Activated CD8-positive, alpha-beta T cell treated with anti-CD3 and anti-CD28 coated beads for 36 hours (primary cell): ENCODE results near the gene NRROS. TPM values are rescaled to one million over a fixed set of nuclear protein-coding genes. Genes with fewer than 3 reads are reported as not detected.

Source experiments
- ATAC-seq: fragments of 200-7000 bp; cut with Tn5 transposase; one replicate; pipeline ENCODE4 v1.10.0; 2021; ENCODE audit warnings: mild to moderate bottlenecking, moderate library complexity
- CTCF ChIA-PET: fragments of 350-600 bp; sonication (Branson Sonifier 250); formaldehyde crosslinking; loops from one replicate; lab custom pipeline; 2021; ENCODE audit warnings: antibody characterized with exemption; lab: Charles Lee
- POLR2A ChIA-PET: fragments of 350-600 bp; sonication (Branson Sonifier 250); formaldehyde crosslinking; loops from one replicate; lab custom pipeline; 2021; ENCODE audit warnings: antibody characterized with exemption; lab: Charles Lee
- DNase-seq: peaks from one replicate; pipeline ENCODE4 v3.0.0-alpha.2; 2020
- H3K27ac Mint-ChIP-seq: one replicate; pipeline ENCODE4 v1.8.0; 2021; ENCODE audit warnings: mild to moderate bottlenecking, mixed read lengths
- H3K27me3 Mint-ChIP-seq: one replicate; pipeline ENCODE4 v1.8.0; 2021; ENCODE audit warnings: mixed read lengths
- H3K36me3 Mint-ChIP-seq: one replicate; pipeline ENCODE4 v1.8.0; 2021; ENCODE audit warnings: low read depth, mixed read lengths
- H3K4me1 Mint-ChIP-seq: one replicate; pipeline ENCODE4 v1.8.0; 2021; ENCODE audit warnings: low read depth, mixed read lengths
- H3K4me3 Mint-ChIP-seq: one replicate; pipeline ENCODE4 v1.8.0; 2021; ENCODE audit warnings: mild to moderate bottlenecking, moderate library complexity, mixed read lengths
- H3K9me3 Mint-ChIP-seq: one replicate; pipeline ENCODE4 v1.8.0; 2021; ENCODE audit warnings: mixed read lengths
- CTCF ChIP-seq: fragments of 200-600 bp; IDR thresholded peaks from one replicate; pipeline ENCODE4 v1.8.0; 2022; ENCODE audit warnings: antibody characterized with exemption, mild to moderate bottlenecking
- intact Hi-C: fragments of 100-400 bp; cut with micrococcal nuclease; formaldehyde crosslinking; loops from one replicate; pipeline ENCODE4 v1.10.0; 2022
- total RNA-seq, 2 experiments: library from RNA; stranded (reverse); gene quantifications; one replicate each; pipeline ENCODE4 v1.2.3, GENCODE V29; 2021

NRROS gene
- total RNA-seq, 2 experiments from 2014 or later, result 24.2 to 26.5 TPM

DNA sequence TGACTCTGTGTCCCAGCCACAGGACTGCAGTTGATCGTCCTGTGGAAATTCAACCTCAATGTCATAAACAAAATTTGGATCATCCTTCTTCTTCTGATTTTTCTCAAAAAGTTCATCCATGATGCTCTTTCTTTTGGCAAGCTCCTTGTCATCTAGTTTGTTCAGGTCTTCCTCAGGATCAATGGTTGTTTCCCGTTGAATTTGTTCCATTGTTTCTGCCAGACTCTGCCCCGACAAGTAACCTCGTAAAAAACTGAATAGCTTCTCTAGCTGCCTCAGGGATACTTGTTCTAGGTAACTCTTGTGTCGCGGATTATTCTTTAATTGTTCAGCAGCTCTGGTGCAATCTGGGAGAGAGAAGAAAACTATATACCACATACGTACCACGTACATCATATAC is 68.1 kb downstream of the NRROS start:
- ATAC-seq, result no peak
- H3K36me3 Mint-ChIP-seq, result peaks cover 4% of the 10 kb centered on the region
- H3K27me3 Mint-ChIP-seq, result no peaks in the 10 kb centered on the region
- no peak for DNase-seq
- peaks cover 12% of the 10 kb centered on the region for H3K4me1 Mint-ChIP-seq
- H3K9me3 Mint-ChIP-seq, result no peaks in the 10 kb centered on the region
- intact Hi-C loops, result no loop called here
- ChIA-PET POLR2A (interaction anchor here (0.7 to 1.2 kb wide), 3 partner anchors 14 to 73 kb away, joined by 3 to 5 read pairs (median 4); no protein-coding TSS in a partner anchor), CTCF (interaction anchor here (1.5 to 2.7 kb wide), 3 partner anchors 13 to 99 kb away, joined by 4 to 12 read pairs (median 9); no protein-coding TSS in a partner anchor)
- no peak overlapping the region for H3K27ac Mint-ChIP-seq
- no peak overlapping the region for H3K4me3 Mint-ChIP-seq
- no peak for TF ChIP-seq CTCF

GRCh38 chr3:196708467-196708866 is 69.0 kb downstream of the NRROS start:
- Mint-ChIP-seq H3K4me3 (no peak overlapping the region), H3K27ac (no peak overlapping the region), H3K27me3 (no peaks in the 10 kb centered on the region), H3K36me3 (peaks cover 8% of the 10 kb centered on the region), H3K9me3 (no peaks in the 10 kb centered on the region), H3K4me1 (peaks cover 18% of the 10 kb centered on the region)
- POLR2A ChIA-PET, result interaction anchor here (1.0 to 1.2 kb wide), 2 partner anchors 14 to 72 kb away, joined by 3 to 5 read pairs; no protein-coding TSS in a partner anchor
- intact Hi-C loops, result no loop called here
- no peak for DNase-seq
- no peak for TF ChIP-seq CTCF
- CTCF ChIA-PET, result interaction anchor here (1.5 to 2.7 kb wide), 3 partner anchors 14 to 100 kb away, joined by 4 to 12 read pairs (median 9); no protein-coding TSS in a partner anchor
- ATAC-seq, result no peak

Other genes starting within 250 kb of the NRROS start
- gene UBXN7, start 207.3 kb upstream of the NRROS start, total RNA-seq, result 10 to 100 TPM; 58.4 to 63.7 TPM
- gene RNF168, start 135.9 kb upstream of the NRROS start, total RNA-seq, result 10 to 100 TPM; 20.9 to 21.2 TPM
- gene SMCO1, start 124.3 kb upstream of the NRROS start, total RNA-seq, result not detected
- 10 to 100 TPM; 16.2 to 17.2 TPM for gene WDR53, start 71.1 kb upstream of the NRROS start, total RNA-seq
- gene FBXO45, start 71.0 kb upstream of the NRROS start, total RNA-seq, result 10 to 100 TPM; 18.2 TPM
- gene CEP19, start 72.6 kb downstream of the NRROS start, total RNA-seq, result 1 to 10 TPM; 5.2 to 5.5 TPM
- gene PIGX, start 72.7 kb downstream of the NRROS start, total RNA-seq, result 10 to 100 TPM; 43.7 to 47.1 TPM
- 10 to 100 TPM; 79.4 to 81.2 TPM for gene PAK2, start 100.2 kb downstream of the NRROS start, total RNA-seq
- 10 to 100 TPM; 28.0 to 32.5 TPM for gene SENP5, start 228.2 kb downstream of the NRROS start, total RNA-seq